ENCODE results near the gene FNDC8. TPM values are rescaled to one million over a fixed set of nuclear protein-coding genes. Genes with fewer than 3 reads are reported as not detected.

Gene FNDC8
- total and polyA plus RNA-seq, 2 of the 8 experiments (the other 6 are each of a cell fraction or from before 2014, with no cell fraction given) = not detected

DNA sequence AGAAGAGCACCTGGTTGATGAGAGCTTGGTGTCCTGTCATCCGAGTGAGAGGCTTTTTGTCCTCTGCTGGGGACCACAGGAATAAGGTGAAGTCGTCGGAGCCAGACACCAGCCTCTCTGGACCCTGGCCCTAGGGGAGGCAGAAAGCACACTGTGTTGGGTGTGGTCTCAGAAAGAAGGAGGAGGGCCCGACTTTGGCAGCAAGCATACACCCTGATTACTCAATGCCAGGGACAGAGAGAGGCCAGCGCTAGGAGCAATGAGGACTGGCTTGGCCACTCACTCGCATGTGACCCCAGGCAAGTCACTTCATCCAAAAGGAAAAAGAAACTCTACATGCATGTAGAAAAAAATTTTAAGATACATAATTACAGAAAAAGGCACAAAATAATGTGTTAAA lies 13.9 kb downstream of the FNDC8 start:
- Histone ChIP-seq H3K27ac (ENCODE audit: low read depth, low read length) (no peak overlapping the region), H3K79me1 (ENCODE audit: low read depth, low read length) (no peaks in the 10 kb centered on the region), H4K5ac (ENCODE audit: insufficient read length, low read depth, low read length) (no peak overlapping the region), H3K4me2 (ENCODE audit: insufficient read depth in 1 of 2, low read depth in 2 of 2, low read length in 2 of 2) (no peak overlapping the region), H3K9ac (replicated peaks in 1 of 4; ENCODE audit: extremely low read depth in 1 of 4, low read depth in 3 of 4, low read length in 3 of 4) (no peak overlapping the region), H2AFZ (ENCODE audit: low read length) (no peak overlapping the region), H3K79me2 (ENCODE audit: control insufficient read depth in 1 of 2, insufficient read depth in 2 of 2, low read length in 2 of 2) (peaks cover 0 to 8% of the 10 kb centered on the region in 2 experiments; a peak in 1 of 4 replicates), H3K4me3 (ENCODE audit: extremely low read depth in 1 of 4, insufficient read depth in 2 of 4, low read depth in 3 of 4, low read length in 4 of 4) (no peak overlapping the region), H4K8ac (ENCODE audit: extremely low read depth, insufficient read depth, low read length) (no peak overlapping the region), H3K18ac (ENCODE audit: extremely low read depth, low read length) (no peak overlapping the region), H2BK15ac (ENCODE audit: low read length) (no peak overlapping the region), H3K23ac (ENCODE audit: insufficient read length) (no peak overlapping the region), H3K9me3 (ENCODE audit: insufficient read depth in 2 of 2, low read depth in 1 of 2, low read length in 1 of 2) (no peaks in the 10 kb centered on the region), H2BK20ac (ENCODE audit: low read length) (no peak overlapping the region), H2BK12ac (ENCODE audit: low read depth, low read length) (no peak overlapping the region), H3K27me3 (replicated peaks in 1 of 4; ENCODE audit: control insufficient read depth in 3 of 4, extremely low read depth in 1 of 4, insufficient read depth in 3 of 4, low read length in 3 of 4) (no peaks in the 10 kb centered on the region), H3K23me2 (ENCODE audit: low read depth, low read length) (no peaks in the 10 kb centered on the region), H3K14ac (ENCODE audit: insufficient read length) (no peak overlapping the region), H2BK5ac (ENCODE audit: low read depth, low read length) (no peak overlapping the region), H2BK120ac (replicated peaks; ENCODE audit: low read depth, low read length) (no peak overlapping the region), H3K4me1 (replicated peaks in 1 of 4; ENCODE audit: control insufficient read depth in 3 of 4, insufficient read depth in 4 of 4, low read length in 3 of 4) (no peaks in the 10 kb centered on the region), H2AK5ac (ENCODE audit: low read depth, low read length) (no peak overlapping the region), H3K56ac (replicated peaks; ENCODE audit: insufficient read length, low read depth, low read length) (no peak overlapping the region), H3K36me3 (ENCODE audit: control insufficient read depth in 2 of 4, insufficient read depth in 4 of 4, low read length in 3 of 4) (peaks cover 56 to 90% (median 83%) of the 10 kb centered on the region in 4 experiments), H4K91ac (replicated peaks; ENCODE audit: insufficient read length, low read length) (no peak overlapping the region), H3K4ac (replicated peaks; ENCODE audit: insufficient read length, low read depth, low read length) (no peak overlapping the region), H4K20me1 (replicated peaks in 1 of 2; ENCODE audit: control insufficient read depth in 1 of 2, insufficient read depth in 2 of 2, low read length in 2 of 2) (peaks cover 4 to 27% of the 10 kb centered on the region in 2 experiments)
- CTCF ChIA-PET (ENCODE audit: partially characterized antibody) = interaction anchor here (1.1 kb wide), 1 partner anchor 397 kb away, joined by 3 read pairs; no protein-coding TSS in a partner anchor
- FAIRE-seq (no peak), DNase-seq (ENCODE audit: low read depth in 1 of 2, low spot score in 2 of 2) (no peak)
- no peak for TF ChIP-seq SIX5 (IDR thresholded peaks at IDR 0.05; ENCODE audit: low read depth, low read length)
- WGBS, 2 experiments (ENCODE audit: extremely low coverage in 1 of 2, insufficient coverage in 1 of 2, insufficient read length in 1 of 2, insufficient replicate concordance in 2 of 2, low coverage in 1 of 2, low lambda C conversion rate in 2 of 2, missing lambda C conversion rate in 1 of 2) = 90% methylated on average over 6 of the region's 6 CpGs; no CpG with 5 or more reads in 1 of the 2 experiments
- POLR2A ChIA-PET (ENCODE audit: partially characterized antibody) = interaction anchor here (1.1 kb wide), 1 partner anchor 42 kb away, joined by 3 read pairs; no protein-coding TSS in a partner anchor
